Stimulated activated CD8-positive, alpha-beta memory T cell treated with anti-CD3 and anti-CD28 coated beads, Interleukin-15, amount 100 ng/mL, for 24 hours (primary cell): ENCODE data around the gene RNGTT.

Source experiments
- DNase-seq: peaks from one replicate; pipeline ENCODE4 v3.0.0-alpha.2; 2020; ENCODE audit warnings: low read depth

The RNGTT gene

DNA sequence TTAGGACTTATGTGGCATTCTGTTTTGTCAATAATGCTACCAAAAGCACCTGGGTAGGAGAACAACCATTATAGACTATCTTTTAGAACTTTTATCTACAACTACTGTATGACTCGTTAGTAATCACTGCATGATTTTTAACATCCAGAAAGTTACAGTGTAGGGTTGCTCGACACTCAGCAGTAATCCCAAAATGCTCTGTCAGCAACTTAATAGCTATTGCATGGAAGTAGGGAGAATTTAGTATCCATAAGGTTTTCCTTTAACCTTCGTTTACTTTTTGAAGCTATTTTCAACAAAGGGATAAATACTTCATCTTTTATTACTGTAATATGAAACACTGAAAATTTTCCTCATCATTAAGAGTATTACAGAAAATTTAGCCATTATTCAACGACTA lies 309.5 kb downstream of the RNGTT start:
- DNase-seq: no peak

DNA sequence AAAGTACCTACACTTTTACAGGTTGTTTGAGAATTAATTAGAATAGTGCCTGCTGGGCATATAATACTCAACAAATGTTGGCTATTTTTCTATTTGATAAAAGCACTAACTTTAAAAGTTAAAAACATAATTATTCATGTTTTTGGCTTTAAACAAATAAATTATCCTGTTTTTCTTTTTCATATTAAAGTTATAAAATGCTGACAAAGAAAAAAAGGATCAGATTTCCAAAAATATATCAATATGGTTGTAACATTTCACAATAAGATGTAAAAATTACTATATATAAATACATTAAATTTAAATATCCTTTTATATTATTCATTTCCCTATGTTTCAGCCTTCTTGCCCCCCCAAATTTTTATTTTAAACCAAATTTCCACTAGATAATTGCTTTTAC lies 312.0 kb downstream of the RNGTT start:
- no peak for DNase-seq

DNA sequence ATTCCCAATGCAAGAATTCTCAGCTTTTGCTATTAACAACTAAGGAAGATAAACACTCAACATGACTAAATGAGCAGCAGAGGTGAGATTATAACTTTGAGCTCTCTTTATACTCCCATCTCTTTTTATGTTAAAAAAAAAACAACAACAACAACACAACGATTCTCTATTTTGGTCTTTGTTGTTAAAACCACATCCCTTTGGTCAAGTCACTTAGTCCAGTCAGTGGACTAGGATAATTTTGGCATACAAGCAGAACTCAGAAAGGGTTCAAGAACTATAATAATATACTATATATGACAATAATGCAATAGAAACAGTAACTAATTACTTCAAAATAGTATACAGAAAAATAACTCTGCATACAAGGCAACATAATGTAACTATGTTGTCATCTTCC lies 312.4 kb downstream of the RNGTT start:
- DNase-seq: no peak

DNA sequence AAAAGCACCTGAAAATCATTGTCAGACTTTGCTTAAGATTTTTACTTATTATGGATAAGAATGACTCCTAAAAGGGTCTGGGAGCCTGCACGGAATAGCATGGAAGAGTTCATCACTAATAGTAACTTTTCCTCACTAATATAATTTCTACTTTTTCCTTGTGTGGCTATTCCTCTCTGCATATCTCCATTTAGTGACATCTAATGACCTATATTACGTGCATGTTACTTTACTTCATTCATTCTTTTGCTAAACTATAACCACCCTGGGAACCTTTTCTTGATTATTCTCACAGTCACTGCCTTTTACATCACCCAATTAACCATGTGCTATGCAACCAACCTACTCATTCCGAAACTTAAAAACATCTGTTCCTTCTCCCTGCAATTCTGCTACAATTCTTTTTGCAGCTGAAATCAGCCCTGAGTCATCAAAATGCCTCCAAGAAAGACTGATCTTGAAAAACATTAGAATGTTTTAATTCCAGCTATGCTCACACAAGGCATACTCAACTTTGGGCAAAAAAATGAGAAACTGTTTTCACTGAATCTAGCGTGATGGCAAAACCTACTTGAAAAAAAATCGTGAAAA lies 313.3 kb downstream of the RNGTT start:
- no peak for DNase-seq

DNA sequence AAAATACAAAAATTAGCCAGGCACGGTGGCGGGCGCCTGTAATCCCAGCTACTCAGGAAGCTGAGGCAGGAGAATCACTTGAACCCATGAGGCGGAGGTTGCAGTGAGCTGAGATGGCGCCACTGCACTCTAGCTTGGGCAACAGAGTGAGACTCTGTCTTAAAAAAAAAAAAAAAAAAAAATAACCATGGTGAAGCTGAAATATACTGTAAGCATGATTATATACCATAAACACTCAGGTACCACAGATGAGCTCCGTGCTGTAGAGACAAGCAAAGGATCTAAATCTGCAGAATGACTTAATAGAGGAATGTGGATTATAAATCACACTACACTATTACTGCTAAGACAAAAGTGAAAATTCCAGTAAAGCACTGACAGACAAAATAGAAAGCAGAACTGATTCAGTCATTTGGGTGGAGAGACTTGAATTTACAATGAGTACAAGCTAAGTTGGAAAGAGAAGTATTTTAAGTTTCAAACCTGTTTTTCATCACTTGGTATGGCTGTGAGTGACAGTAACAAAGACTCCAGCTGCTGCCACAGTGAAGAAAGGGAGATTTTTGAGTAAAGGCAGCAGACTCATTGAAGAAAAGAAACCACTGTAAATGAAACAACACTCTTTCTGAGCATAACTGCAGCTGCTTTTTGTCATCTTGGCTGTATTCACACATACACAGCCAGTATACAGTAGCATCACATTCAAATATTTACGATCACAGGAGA lies 322.1 kb downstream of the RNGTT start:
- no peak for DNase-seq

DNA sequence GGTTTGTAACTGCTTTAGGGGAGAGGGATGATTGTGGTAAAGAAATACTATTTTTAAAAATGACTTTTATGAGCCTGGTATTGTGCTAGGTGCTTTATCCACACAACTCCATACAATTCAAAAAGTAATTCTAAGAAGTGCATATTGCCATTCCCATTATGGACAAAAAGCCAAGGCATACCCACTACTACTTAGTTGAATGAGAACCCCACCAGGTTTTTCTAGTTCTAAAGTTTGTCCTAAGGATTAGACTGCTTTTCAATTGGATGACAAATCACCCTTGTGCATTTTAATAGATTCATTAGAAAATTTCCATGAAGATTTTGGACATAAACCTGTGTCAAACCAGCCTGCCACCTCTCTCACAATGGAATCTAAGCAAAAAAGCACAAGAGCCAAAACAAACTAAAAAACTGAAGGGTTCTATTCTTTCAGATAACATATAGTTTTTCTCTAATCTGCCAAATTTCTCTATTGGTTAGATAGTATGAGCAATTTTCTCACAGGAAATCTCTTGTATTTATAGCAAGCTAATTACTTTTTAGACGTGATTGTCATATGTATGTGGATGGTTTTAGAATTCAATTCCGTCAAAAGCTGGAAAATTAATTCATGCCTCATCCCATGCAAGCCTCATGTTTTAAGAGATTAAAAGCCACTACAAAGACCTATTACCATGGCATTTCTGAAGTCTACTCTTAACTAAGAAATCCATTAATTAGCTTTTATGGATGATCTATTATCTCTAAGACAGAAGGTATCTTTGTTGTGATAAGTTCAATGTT lies 325.5 kb downstream of the RNGTT start:
- DNase-seq: no peak

DNA sequence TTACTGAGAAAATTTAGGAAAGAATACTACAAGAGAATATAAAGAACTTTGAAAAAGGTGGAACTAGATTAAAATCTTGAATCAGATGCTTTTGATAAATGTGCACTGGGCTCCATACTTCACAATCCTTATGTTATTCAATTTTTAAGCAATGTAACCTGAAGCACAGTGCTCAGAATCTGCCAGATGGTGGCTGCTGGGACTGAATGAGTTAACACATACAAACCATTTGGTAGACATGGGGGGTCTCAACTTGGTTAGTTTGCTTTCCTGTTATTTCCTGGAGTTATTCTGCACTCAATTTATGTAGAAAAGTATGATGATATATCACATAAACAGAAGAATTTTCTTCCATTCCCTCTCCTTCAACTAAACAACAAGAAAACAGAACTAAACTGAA lies 326.5 kb downstream of the RNGTT start:
- DNase-seq: no peak

DNA sequence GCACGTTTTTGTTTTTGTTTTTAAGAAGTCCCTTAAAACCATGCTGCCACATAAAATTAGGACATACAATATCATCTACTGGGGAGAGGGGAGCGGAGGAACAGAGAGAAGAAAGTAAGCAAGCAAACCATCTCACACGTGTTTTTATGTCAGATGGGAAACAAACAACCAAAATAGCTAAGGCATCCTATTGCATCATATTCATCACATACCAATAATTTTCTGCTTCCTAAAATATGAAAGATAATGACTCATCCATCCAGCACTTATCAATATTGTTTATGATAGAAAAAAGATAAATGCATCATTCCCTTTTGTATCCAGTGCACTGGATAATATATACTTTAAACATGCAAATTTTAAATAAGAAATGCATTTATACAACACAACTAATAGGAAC lies 329.6 kb downstream of the RNGTT start:
- no peak for DNase-seq

DNA sequence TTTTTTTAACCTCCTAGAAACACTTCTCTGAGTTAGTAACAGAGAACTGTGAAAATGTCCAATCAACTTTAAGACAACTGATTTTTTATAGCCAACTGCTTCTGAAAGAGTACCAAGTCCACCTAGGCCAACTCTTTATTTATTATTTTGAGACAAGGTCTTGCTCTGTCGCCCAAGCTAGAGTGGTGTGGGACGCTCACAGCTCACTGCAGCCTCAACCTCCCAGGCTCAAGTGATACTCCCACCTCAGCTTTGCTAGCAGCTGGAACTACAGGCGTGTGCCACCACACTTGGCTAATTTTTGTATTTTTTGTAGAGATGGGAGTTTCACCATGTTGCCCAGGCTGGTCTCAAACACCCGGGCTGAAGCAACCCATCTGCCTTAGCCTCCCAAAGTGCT lies 331.6 kb downstream of the RNGTT start:
- no peak for DNase-seq

DNA sequence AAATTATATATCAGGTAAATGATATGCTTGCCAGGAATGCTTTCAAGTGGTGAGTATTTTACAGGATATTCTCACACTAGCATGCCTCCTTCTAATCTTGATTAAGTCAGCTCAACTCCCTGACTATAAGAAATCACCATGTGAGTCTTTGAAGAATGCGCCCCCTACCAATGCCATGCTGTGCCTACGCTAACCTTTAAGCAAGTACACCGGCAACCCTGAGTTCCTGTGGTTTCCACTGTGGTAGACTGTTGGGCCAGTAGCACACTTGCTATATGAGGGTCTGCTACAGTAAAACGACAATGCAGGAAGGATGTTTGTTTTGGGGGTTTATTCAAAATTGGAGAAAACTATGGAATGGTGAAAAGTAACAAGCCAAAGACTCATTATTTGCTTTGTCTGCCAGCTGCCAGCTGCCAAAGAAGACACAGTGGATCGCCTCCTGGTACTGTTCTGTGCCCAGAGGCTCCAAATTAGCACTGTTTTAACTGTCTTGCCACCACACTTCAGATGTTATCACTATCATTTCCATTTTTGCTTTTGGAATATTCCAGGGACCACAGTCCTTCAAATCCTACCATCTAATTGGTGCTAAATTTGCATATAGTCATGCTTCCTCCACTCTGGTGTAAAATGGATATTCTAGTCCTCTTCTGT lies 333.5 kb downstream of the RNGTT start:
- DNase-seq: no peak

DNA sequence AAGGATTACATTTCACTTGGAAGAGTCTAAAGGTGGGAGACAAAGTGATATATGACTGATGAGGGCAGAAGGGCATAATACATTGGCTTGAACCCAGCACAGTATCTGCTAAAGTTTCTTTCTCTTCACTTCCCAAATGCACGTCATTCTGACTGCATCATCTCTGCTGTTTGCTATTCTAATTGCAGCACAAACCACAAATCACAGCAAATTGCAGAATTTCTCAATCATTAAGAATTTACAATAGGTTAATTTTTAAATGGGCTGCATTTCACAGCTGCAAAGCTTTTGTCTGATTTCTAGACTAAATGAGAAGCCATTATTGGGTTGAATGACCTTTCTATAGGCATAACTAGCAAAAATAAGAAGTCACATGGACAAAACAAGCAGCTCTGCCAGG lies 337.0 kb downstream of the RNGTT start:
- no peak for DNase-seq

DNA sequence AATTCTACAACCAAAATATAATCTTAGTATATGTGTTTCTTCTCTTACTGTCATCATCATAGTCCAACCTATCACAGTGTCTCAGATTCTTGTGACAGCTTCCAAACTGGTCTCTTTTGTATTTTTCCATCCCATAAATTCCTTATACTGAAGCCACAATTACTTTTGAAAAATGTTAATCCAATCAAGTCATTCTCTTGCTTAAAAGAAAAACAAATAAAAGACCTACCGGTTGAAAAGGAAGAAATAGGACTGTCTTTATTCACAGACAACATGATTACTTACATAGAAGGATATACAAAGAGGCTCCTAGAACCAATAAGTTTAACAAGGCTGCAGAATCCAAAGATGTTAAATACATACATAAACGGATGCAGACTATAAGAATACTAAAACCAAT lies 339.9 kb downstream of the RNGTT start:
- DNase-seq: no peak

DNA sequence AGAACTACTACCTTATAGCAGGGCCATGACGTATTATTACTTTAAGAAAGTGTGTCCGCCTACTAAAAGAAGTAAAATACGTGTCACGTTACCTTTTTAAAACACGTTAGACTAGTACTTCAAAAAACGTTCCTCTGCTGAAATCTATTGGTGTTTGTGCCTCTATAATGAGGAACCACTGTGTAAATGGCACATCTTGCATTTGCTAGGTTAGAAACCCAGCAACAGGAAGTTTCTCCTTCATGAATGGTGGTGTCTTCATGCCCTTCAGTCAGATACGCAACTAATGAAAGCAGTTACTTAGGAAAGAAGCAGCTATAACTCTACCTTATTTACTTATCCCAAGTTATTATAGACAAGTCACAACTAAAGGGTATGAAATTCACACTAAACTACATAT lies 343.5 kb downstream of the RNGTT start:
- no peak for DNase-seq

DNA sequence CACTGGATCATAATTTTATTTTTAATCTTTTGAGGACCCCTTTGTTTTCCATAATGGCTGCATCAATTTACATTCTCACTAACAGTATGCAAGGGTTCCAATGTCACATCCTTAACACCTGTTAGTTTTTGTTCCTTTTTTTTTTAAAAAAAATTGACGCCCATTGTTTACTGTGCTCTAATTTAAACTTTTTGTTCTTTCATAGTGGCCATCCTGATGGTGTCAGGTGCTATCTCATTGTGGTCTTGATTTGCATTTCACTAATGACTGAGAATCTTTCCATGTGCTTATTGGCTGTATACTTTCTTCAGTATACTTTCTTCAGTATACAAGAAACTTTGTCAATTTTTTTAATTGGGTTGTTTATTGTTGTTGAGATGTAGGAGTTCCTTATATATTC lies 347.0 kb downstream of the RNGTT start:
- no peak for DNase-seq

DNA sequence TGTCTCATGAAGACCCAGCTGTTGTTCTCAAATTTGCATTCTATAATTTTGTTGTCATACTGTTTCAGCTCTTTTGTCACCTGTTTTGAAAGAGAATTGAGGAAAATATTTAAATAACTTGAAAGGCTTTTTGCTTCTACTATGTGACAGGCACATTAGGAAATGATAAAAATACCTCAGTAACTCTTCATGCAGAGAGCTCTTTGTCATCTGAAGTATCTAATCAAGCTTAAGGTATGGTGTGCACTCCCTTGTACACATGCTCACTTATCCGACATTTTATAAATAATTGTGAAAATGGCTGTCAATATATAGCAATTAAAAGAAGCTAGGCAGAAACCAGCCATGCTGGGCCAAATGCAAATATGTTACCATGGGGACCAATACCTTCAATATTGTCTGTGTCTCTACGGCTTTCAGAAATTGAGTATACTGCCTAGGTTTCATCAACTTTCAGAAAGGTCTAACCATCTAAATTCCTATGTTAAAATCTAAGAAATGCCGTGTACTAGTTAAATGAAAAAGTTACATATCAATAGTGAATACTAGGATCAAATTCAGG lies 349.0 kb downstream of the RNGTT start:
- DNase-seq: no peak

DNA sequence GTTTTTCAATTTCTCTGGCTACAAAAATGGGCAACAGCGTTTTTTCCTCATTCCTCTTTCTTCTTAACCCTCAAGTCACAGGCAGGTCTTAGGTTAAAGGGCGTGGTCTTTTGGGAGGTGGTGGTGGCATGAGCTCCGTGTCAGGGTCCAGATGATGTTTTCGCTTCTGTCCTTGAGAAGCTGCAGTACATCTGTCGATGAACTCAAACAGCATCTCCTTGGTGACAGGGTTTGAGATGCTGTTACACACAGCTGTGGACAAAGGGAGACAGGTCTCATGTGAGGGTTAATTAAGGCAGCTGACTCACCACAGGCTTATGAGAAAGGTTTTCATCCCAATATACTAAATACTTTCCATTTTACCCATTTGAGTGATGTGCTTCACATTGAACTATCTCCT lies 350.8 kb downstream of the RNGTT start:
- no peak for DNase-seq

DNA sequence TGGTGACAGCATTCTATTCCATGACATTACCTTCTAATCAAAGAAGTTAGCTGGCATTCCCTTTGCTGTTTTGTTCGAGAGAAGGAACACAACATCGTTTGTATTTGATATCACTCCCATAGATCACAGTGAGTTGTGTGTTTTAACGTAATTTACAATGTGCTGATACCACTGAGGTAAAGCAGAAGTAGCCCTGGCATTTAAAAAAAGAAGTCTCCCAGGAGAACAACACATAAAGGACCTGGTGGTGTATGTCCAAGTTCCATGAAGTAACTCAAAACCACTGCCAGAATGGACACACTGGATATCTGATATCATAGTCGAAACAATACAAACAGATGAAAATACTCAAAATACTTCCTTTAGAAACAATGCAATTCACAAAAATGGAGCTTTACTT lies 351.7 kb downstream of the RNGTT start:
- no peak for DNase-seq

DNA sequence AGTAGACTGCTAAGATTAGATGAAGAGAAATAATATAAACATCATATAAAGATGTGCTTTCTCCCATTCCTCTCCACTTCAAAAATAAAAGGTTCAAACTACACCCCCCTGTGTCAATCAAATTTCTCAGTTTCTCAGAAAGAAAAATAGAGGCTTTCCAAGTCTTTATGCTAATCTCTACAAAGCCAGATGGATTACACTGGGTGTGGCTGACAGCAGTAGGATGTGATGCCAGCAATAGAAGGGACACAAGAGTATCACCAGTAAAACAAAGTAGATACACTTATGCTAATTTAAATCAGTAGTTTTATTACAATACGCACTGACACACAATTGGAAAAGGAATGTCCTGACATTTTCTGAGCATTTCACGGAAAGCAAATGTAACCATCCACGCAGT lies 353.4 kb downstream of the RNGTT start:
- DNase-seq: no peak

DNA sequence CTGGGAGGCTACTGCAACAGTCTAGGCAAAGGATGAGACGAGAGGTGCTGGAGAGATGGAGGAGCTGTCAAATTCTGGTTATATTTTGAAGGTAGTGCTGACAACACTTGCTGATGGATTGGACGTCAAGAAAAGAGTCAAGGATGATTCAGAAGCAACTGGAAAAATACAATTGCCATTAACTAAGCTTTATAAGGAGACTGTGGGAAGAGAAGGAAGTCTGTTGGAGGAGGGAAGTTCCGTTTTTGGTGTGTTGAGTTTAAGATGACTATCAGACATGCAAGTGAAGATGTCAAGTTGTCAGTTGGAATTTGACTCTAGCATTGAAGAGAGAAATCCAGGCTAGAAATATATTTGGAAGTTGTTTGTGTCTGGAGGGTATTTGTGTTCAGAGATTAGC lies 358.1 kb downstream of the RNGTT start:
- no peak for DNase-seq

DNA sequence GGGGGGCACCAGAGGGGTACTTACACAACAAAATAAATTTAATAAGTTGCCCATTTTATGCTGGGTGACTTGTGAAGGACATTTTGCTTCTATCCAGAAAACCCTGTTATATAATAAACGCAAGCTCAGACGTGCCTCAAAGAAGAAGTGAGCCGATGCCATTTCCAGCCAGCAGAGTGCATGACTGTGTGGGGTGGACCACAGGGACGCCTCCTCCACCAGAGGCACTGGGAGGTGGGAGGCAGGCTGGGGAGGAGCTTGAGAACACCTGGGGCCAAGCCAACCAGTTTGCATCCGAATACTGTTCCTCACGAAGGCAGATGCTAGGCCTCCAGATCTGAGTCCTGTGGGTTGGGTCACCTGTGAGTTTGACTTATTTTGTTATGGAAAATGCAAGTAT lies 363.8 kb downstream of the RNGTT start:
- no peak for DNase-seq

DNA sequence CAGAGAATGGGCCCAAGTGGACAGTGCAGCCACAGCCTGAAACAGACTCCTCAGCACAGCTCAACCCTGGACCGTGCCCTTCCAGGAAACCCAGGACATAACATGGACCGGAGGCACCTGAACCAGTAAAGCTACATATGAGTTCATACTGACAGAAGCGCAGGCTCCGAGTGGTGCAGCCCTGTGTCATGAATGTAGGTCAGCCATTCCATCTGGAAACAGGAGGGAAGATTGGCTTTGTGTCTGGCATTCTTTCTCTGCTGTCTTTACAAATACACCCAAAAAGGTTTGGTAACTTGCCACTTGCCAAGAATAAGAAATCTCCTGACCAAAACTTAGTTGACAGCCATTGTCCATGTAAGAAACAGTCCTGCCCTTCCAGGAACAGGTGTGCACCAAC lies 366.6 kb downstream of the RNGTT start:
- no peak for DNase-seq

DNA sequence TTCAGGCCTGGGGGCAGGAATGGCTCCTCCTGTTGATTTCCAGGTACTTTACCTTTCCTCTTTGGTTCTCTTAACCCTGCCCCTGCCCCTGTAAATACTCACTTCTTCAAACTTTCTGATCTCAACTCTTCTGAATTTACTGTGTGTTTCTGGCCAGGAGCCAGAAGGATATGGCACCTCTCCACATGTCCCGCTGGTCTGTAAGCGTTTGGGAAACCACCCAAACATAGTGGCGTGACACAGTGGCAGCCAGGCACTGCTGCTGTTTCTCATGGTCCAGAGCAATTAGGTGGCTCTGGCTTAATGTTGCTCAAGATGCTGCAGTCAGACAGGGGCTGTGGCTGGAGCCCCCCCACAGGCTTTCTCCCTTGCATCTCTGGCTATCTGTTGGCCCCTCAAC lies 374.5 kb downstream of the RNGTT start:
- DNase-seq: no peak

DNA sequence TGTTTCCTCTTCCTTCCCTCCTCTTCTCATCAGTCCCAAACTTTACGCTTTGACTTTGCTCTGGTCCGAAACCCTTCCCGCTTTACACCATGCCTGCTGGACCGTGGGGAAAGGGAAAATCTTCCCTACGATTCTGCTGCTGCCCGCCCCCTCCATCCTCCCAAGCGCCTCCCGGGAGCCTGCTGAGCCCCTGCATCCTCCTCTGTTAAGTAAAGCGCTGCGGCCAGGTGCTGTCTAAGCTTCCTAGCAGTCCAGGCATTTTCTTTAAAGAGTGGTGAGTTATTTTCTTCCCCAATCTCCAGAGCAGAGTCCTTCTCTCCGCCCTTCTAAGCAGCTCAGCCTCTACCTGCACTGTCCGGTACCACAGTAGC lies 376.3 kb downstream of the RNGTT start:
- DNase-seq: no peak
